Natural killer cell (primary cell): ENCODE data around the gene CLEC4M. TPM values are rescaled to one million over a fixed set of nuclear protein-coding genes. Genes with fewer than 3 reads are reported as not detected.

Experiments used
- ATAC-seq, 3 donors: fragments of 150-1000 bp in 2 of 3; fragments of 200-7000 bp in 1 of 3; cut with Tn5 transposase; 1 replicate in 1 of 3; 2 replicates in 2 of 3; pipeline ENCODE4 v1.10.0; 2021; ENCODE audit warnings: mild to moderate bottlenecking in 2 of 3, moderate library complexity in 2 of 3
- DNase-seq, 2 donors: peaks; one replicate each; pipeline versions ENCODE4 v3.0.0 to v3.0.0-alpha.2; 2013 to 2021; ENCODE audit warnings: mixed read lengths in 1 of 2
- H3K27ac ChIP-seq: one replicate; pipeline ENCODE4 v1.5.1; 2013; ENCODE audit warnings: mild to moderate bottlenecking, low read length
- H3K27me3 ChIP-seq: one replicate; pipeline ENCODE4 v1.6.1; 2013; ENCODE audit warnings: low read length; ENCODE audit not compliant: control insufficient read depth, insufficient read depth
- H3K36me3 ChIP-seq: one replicate; pipeline ENCODE4 v1.6.1; 2013; ENCODE audit warnings: low read length; ENCODE audit not compliant: control insufficient read depth, insufficient read depth
- H3K4me1 ChIP-seq: one replicate; pipeline ENCODE4 v1.6.1; 2013; ENCODE audit warnings: low read length; ENCODE audit not compliant: control insufficient read depth, insufficient read depth
- H3K4me3 ChIP-seq: one replicate; pipeline ENCODE4 v1.5.1; 2013; ENCODE audit warnings: low read length
- H3K9me3 ChIP-seq: one replicate; pipeline ENCODE4 v1.6.1; 2013; ENCODE audit warnings: low read length; ENCODE audit not compliant: control insufficient read depth, insufficient read depth
- H3K27ac Mint-ChIP-seq, 2 donors: one replicate each; pipeline ENCODE4 v1.8.0; 2022; ENCODE audit warnings: mild to moderate bottlenecking in 2 of 2, mixed read lengths in 2 of 2, moderate library complexity in 1 of 2
- H3K27me3 Mint-ChIP-seq, 2 donors: one replicate each; pipeline ENCODE4 v1.8.0; 2022; ENCODE audit warnings: low read depth in 2 of 2, mixed read lengths in 2 of 2
- H3K36me3 Mint-ChIP-seq: one replicate; pipeline ENCODE4 v1.8.0; 2022; ENCODE audit warnings: mixed read lengths
- H3K4me1 Mint-ChIP-seq, 2 donors: one replicate each; pipeline ENCODE4 v1.8.0; 2022; ENCODE audit warnings: mixed read lengths in 2 of 2
- H3K4me3 Mint-ChIP-seq: one replicate; pipeline ENCODE4 v1.8.0; 2022; ENCODE audit warnings: mild to moderate bottlenecking, moderate library complexity, mixed read lengths
- H3K9me3 Mint-ChIP-seq, 2 donors: one replicate each; pipeline ENCODE4 v1.8.0; 2022; ENCODE audit warnings: mixed read lengths in 2 of 2
- WGBS: methylation state at CpG from one replicate; pipeline ENCODE4 v1.1.7; 2013; ENCODE audit warnings: missing lambda C conversion rate; ENCODE audit not compliant: insufficient coverage; 5-methylcytosine and 5-hydroxymethylcytosine counted together
- intact Hi-C: fragments of 100-400 bp; cut with micrococcal nuclease; formaldehyde crosslinking; loops from one replicate; pipeline ENCODE4 v1.14.2; 2022
- total RNA-seq, 4 donors: library from RNA; stranded (reverse); fragments of 120-200 nt in 1 of 4; gene quantifications; one replicate each; pipeline versions ENCODE4 v1.2.3 to v1.2.4, GENCODE V29; 2013 to 2022
- TF ChIP-seq, protein P1 (sequence below): fragments of 200-600 bp; IDR thresholded peaks from one replicate; pipeline ENCODE4 v1.8.0; 2022; ENCODE audit warnings: antibody characterized with exemption

CLEC4M gene
- total RNA-seq, 3 donors from 2014 or later (not counting 1 experiment from before 2014, with no cell fraction given) = not detected

DNA sequence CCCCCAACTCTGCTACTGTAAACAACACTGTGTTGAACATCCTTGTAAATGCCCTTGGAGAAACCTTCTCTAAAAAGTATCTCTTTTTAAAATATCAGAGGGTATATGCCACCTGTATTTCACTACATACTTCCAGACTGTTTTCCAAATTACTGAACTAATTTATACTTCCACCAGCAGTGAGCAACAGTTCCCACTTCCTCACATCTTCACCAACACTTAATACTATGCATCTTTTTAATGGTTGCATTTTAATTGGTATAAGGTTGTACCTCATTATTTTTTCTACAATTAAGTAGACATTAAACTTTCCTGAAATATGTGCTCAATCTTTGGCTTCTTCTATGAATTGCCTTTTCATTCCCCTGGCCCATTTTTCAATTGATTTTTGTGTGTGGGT lies 21.8 kb downstream of the CLEC4M start:
- Mint-ChIP-seq H3K27ac (no peak overlapping the region), H3K4me3 (no peak overlapping the region), H3K4me1 (peaks cover 0 to 5% of the 10 kb centered on the region in 2 donors), H3K27me3 (peaks cover 41 to 42% of the 10 kb centered on the region in 2 donors), H3K36me3 (no peaks in the 10 kb centered on the region), H3K9me3 (peaks cover 0 to 4% of the 10 kb centered on the region in 2 donors)
- intact Hi-C loops = no loop called here
- H3K27ac ChIP-seq = no peak overlapping the region
- H3K36me3 ChIP-seq = no peaks in the 10 kb centered on the region
- peaks cover 7% of the 10 kb centered on the region for H3K4me1 ChIP-seq
- peaks cover 13% of the 10 kb centered on the region for H3K27me3 ChIP-seq
- DNase-seq (no peak), ATAC-seq (no peak)
- TF ChIP-seq, protein P1, sequence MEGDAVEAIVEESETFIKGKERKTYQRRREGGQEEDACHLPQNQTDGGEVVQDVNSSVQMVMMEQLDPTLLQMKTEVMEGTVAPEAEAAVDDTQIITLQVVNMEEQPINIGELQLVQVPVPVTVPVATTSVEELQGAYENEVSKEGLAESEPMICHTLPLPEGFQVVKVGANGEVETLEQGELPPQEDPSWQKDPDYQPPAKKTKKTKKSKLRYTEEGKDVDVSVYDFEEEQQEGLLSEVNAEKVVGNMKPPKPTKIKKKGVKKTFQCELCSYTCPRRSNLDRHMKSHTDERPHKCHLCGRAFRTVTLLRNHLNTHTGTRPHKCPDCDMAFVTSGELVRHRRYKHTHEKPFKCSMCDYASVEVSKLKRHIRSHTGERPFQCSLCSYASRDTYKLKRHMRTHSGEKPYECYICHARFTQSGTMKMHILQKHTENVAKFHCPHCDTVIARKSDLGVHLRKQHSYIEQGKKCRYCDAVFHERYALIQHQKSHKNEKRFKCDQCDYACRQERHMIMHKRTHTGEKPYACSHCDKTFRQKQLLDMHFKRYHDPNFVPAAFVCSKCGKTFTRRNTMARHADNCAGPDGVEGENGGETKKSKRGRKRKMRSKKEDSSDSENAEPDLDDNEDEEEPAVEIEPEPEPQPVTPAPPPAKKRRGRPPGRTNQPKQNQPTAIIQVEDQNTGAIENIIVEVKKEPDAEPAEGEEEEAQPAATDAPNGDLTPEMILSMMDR = no peak
- H3K4me3 ChIP-seq = no peak overlapping the region
- no peaks in the 10 kb centered on the region for H3K9me3 ChIP-seq

DNA sequence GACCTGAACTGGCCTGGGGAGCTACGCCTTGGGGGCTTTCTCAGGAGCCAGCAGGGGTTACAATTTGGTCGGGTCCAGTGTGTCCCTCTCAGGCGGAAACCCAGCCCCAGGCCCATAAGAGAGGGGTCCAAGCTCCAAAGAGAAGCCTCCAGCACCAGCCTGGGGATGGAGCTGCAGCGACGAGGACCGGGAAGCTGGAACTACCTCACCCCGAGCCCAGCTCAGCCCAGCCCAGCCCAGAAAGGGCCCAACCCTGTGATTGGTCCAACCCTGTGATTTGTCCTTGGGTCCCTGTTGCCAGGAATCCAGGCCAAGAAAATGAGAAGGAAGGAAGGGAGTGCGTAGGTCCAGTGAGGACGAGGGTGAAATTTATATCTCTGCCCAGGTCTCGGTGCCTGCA lies 24.1 kb downstream of the CLEC4M start:
- Histone ChIP-seq H3K4me3 (no peak overlapping the region), H3K27ac (no peak overlapping the region), H3K36me3 (no peaks in the 10 kb centered on the region), H3K27me3 (peaks cover 13% of the 10 kb centered on the region), H3K4me1 (peaks cover 7% of the 10 kb centered on the region), H3K9me3 (no peaks in the 10 kb centered on the region)
- no peak overlapping the region for H3K27ac Mint-ChIP-seq
- H3K9me3 Mint-ChIP-seq = peaks cover 0 to 4% of the 10 kb centered on the region in 2 donors
- H3K4me3 Mint-ChIP-seq = no peak overlapping the region
- no peaks in the 10 kb centered on the region for H3K36me3 Mint-ChIP-seq
- WGBS = 37% methylated on average over 10 of the region's 10 CpGs
- TF ChIP-seq, protein P1 = no peak
- peaks cover 0 to 5% of the 10 kb centered on the region in 2 donors for H3K4me1 Mint-ChIP-seq
- ATAC-seq = no peak
- intact Hi-C loops = no loop called here
- peaks cover 42 to 44% of the 10 kb centered on the region in 2 donors for H3K27me3 Mint-ChIP-seq
- no peak for DNase-seq

DNA sequence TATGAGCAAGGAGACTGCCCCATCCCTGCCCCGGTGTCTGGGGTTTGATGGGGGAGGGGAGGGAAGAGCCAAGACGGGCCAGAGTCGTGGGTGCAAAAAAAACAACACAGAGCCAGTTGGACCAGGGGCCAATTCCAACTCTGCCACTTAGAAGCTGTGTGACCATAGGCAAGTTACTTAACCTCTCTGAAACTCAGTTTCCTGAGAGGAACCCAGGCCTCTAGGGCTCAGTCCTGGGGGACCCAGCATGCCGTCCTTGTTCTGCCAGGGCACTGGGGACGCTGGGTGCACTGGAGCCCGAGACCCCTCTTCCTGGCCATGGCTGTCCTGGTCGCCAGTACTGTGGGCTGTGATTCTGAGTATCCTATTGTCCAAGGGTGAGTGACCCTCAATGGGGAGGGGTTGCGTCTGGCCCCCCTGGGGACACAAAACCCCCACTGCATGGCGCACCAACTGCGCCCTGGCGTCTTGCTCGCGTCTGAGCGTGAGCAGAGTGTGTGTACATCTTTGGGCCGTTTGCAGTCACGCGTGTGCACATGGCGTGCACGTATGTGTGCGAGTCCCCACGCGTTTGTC lies 24.6 kb downstream of the CLEC4M start:
- Histone ChIP-seq H3K4me1 (peaks cover 7% of the 10 kb centered on the region), H3K4me3 (no peak overlapping the region), H3K27ac (no peak overlapping the region), H3K27me3 (peaks cover 13% of the 10 kb centered on the region), H3K9me3 (no peaks in the 10 kb centered on the region), H3K36me3 (no peaks in the 10 kb centered on the region)
- Mint-ChIP-seq H3K4me1 (peaks cover 0 to 5% of the 10 kb centered on the region in 2 donors), H3K27ac (no peak overlapping the region), H3K9me3 (peaks cover 0 to 4% of the 10 kb centered on the region in 2 donors), H3K27me3 (peaks cover 47 to 48% of the 10 kb centered on the region in 2 donors), H3K4me3 (no peak overlapping the region), H3K36me3 (no peaks in the 10 kb centered on the region)
- intact Hi-C loops = no loop called here
- DNase-seq (no peak), ATAC-seq (no peak)
- TF ChIP-seq, protein P1 = no peak
- WGBS = 23% methylated on average over 22 of the region's 22 CpGs
